IPS-15b (cell line): ENCODE results near the gene PRPF40A.

Experiments used
- H3K27me3 ChIP-seq: one replicate; pipeline ENCODE4 v1.6.1; 2013; ENCODE audit warnings: low read length; ENCODE audit not compliant: control insufficient read depth, insufficient read depth
- H3K36me3 ChIP-seq: one replicate; pipeline ENCODE4 v1.6.1; 2013; ENCODE audit warnings: low read length; ENCODE audit not compliant: control insufficient read depth, insufficient read depth
- H3K4me1 ChIP-seq: one replicate; pipeline ENCODE4 v1.6.1; 2013; ENCODE audit warnings: mild to moderate bottlenecking, low read length; ENCODE audit not compliant: control insufficient read depth, insufficient read depth
- H3K4me3 ChIP-seq: one replicate; pipeline ENCODE4 v1.5.1; 2013; ENCODE audit warnings: low read depth, low read length
- H3K9ac ChIP-seq: one replicate; pipeline ENCODE4 v1.6.1; 2013; ENCODE audit warnings: low read depth, mild to moderate bottlenecking, low read length
- H3K9me3 ChIP-seq: one replicate; pipeline ENCODE4 v1.6.1; 2013; ENCODE audit warnings: mild to moderate bottlenecking, low read length; ENCODE audit not compliant: control insufficient read depth, insufficient read depth

The PRPF40A gene

GRCh38 chr2:152611458-152612231 is 105.6 kb downstream of the PRPF40A start:
- H3K27me3 ChIP-seq = no peaks in the 10 kb centered on the region
- H3K4me1 ChIP-seq = no peaks in the 10 kb centered on the region
- no peaks in the 10 kb centered on the region for H3K36me3 ChIP-seq
- H3K4me3 ChIP-seq = no peak overlapping the region
- H3K9me3 ChIP-seq = no peaks in the 10 kb centered on the region
- H3K9ac ChIP-seq = no peak overlapping the region

- Histone ChIP-seq H3K4me3 (no peak overlapping the region), H3K9me3 (no peaks in the 10 kb centered on the region), H3K27me3 (no peaks in the 10 kb centered on the region), H3K36me3 (no peaks in the 10 kb centered on the region), H3K9ac (no peak overlapping the region), H3K4me1 (no peaks in the 10 kb centered on the region)
Observed at GRCh38 chr2:152609699-152610098, 107.6 kb downstream of the PRPF40A start.

GRCh38 chr2:152609154-152609553 is 108.1 kb downstream of the PRPF40A start:
- Histone ChIP-seq H3K27me3 (no peaks in the 10 kb centered on the region), H3K36me3 (no peaks in the 10 kb centered on the region), H3K4me3 (no peak overlapping the region), H3K9ac (no peak overlapping the region), H3K4me1 (no peaks in the 10 kb centered on the region), H3K9me3 (no peaks in the 10 kb centered on the region)

DNA sequence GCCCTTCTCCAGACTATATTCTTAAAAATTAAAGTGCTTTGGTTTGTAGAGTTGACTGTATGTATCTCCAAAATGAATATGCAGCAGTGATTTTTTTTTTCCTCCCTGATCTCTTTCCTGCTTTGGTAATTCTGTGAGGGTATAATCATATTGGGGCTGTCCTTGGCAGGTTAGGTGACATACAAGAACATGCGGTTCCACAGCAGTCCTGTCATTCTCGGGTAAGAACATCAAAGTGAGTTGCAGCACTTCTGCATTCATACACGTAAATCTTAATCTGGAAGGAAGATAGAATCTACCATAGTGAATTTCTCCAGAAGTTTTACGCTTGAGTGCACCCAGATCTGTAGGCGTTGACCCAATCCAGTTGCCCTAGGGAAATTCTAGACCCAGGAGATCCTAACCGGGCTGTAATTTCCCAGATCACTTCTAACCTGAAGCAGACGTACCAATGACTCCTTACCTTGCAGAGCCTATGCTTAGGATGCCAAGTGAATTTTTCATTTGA is 109.4 kb downstream of the PRPF40A start:
- Histone ChIP-seq H3K36me3 (no peaks in the 10 kb centered on the region), H3K9me3 (no peaks in the 10 kb centered on the region), H3K4me3 (no peak overlapping the region), H3K4me1 (no peaks in the 10 kb centered on the region), H3K27me3 (no peaks in the 10 kb centered on the region), H3K9ac (no peak overlapping the region)

DNA sequence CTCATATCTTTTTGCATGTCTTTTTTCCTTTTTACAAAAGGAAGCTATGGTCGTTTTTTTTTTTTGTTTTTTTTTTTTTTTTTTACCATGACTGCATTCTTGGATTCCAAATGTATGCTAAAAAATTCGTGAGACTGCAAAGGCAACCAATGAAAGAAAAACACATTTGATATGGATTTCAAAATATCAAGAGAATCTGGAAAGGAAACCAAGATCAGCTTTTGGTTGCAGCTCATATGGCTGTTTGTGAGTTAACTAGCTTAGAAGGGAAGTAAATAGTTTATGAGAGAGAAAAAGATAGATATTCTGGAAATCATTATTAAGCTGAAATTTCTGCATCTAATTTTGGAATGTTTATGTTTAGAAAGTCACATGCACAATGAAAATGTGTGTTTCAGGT is 110.3 kb downstream of the PRPF40A start:
- Histone ChIP-seq H3K36me3 (no peaks in the 10 kb centered on the region), H3K4me1 (no peaks in the 10 kb centered on the region), H3K27me3 (no peaks in the 10 kb centered on the region), H3K4me3 (no peak overlapping the region), H3K9ac (no peak overlapping the region), H3K9me3 (no peaks in the 10 kb centered on the region)

- H3K9ac ChIP-seq = no peak overlapping the region
- no peak overlapping the region for H3K4me3 ChIP-seq
- no peaks in the 10 kb centered on the region for H3K4me1 ChIP-seq
Observed at GRCh38 chr2:152606081-152606480, 111.2 kb downstream of the PRPF40A start.

DNA sequence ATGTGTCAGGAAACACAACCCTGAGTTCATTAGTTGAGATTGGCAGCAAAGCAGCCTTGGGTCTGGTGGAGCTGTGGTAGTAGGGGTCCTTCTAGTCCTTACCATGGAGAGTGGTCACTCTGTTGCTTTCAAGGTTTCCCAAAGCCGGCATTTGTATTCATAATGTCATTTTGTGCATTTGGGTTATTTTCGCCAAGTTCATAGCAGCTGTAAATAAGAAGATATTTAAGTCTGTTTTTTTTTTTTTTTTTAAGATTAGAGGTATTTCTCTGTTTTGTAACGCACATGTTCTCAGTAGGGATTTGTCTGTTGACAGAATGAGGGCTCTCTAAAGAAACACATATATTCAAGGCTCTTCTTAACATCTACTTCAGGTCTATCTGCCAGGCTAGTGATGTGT is 114.1 kb downstream of the PRPF40A start:
- Histone ChIP-seq H3K36me3 (no peaks in the 10 kb centered on the region), H3K9ac (no peak overlapping the region), H3K4me3 (no peak overlapping the region), H3K9me3 (no peaks in the 10 kb centered on the region), H3K27me3 (no peaks in the 10 kb centered on the region), H3K4me1 (peaks cover 4% of the 10 kb centered on the region)

More at GRCh38 chr2:152606081-152606480, 111.2 kb downstream of the PRPF40A start:
- Histone ChIP-seq H3K9me3 (no peaks in the 10 kb centered on the region), H3K36me3 (no peaks in the 10 kb centered on the region), H3K27me3 (no peaks in the 10 kb centered on the region)

DNA sequence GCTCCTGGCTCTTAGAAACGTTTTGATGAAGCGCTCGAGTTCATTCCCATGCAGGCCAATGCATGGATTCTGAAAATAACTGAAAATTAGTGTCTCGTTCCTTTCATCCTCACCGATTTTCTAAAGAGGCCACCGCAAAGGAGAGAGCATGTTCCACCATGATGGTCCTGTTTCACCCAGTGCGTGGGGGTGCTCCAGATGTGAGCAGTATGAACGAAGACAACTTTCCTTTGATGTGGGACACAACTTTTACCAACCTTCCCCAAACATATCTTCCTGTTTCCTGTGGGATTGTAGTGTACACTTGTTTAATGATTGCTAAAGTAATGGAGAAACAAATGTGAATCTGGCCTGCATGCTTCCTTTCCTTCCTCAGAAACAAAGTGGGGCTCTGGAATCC is 114.5 kb downstream of the PRPF40A start:
- H3K27me3 ChIP-seq = no peaks in the 10 kb centered on the region
- H3K9me3 ChIP-seq = no peaks in the 10 kb centered on the region
- no peak overlapping the region for H3K9ac ChIP-seq
- H3K4me1 ChIP-seq = peaks cover 4% of the 10 kb centered on the region
- H3K36me3 ChIP-seq = no peaks in the 10 kb centered on the region
- H3K4me3 ChIP-seq = no peak overlapping the region
